Keratinocyte (primary cell): ENCODE measurements around the gene SLU7. TPM values are rescaled to one million over a fixed set of nuclear protein-coding genes. Genes with fewer than 3 reads are reported as not detected.

Experiments used
- DNase-seq: peaks from one replicate; pipeline ENCODE4 v3.0.0-alpha.2; 2011; ENCODE audit warnings: low read depth, missing footprints, low spot score
- FAIRE-seq: peaks from 2 replicates; lab custom pipeline; 2011; peaks lifted over from hg19 to GRCh38; lab: Jason Lieb, UNC
- H2AFZ ChIP-seq: 2 replicates; pipeline ENCODE4 v1.6.0; 2012; ENCODE audit warnings: low read length, control low read depth, inconsistent platforms; ENCODE audit not compliant: control insufficient read depth
- H3K27ac ChIP-seq: 2 replicates; pipeline ENCODE4 v1.5.1; 2011; ENCODE audit warnings: low read length; ENCODE audit not compliant: control insufficient read depth, insufficient read depth
- H3K27me3 ChIP-seq: 3 replicates; pipeline ENCODE4 v1.6.0; 2011; ENCODE audit warnings: low read length; ENCODE audit not compliant: control insufficient read depth, insufficient read depth; ENCODE audit errors: extremely low read depth
- H3K36me3 ChIP-seq, 2 experiments: 2 replicates in 1 of 2; 3 replicates in 1 of 2; pipeline ENCODE4 v1.5.1; 2011; ENCODE audit warnings: low read length in 2 of 2, mild to moderate bottlenecking in 1 of 2; ENCODE audit not compliant: control insufficient read depth in 2 of 2, insufficient read depth in 2 of 2; ENCODE audit errors: extremely low read depth in 1 of 2
- H3K4me1 ChIP-seq: 3 replicates; pipeline ENCODE4 v1.5.1; 2011; ENCODE audit warnings: low read length; ENCODE audit not compliant: control insufficient read depth, insufficient read depth; ENCODE audit errors: extremely low read depth
- H3K4me2 ChIP-seq: 3 replicates; pipeline ENCODE4 v1.6.0; 2011; ENCODE audit warnings: low read depth, low read length; ENCODE audit not compliant: control insufficient read depth, insufficient read depth; ENCODE audit errors: extremely low read depth
- H3K4me3 ChIP-seq, 3 experiments: fragments of 200-600 bp in 1 of 3; sonication (generic) in 1 of 3; 2 replicates in 2 of 3; 3 replicates in 1 of 3; pipeline ENCODE4 v1.5.1; 2011 to 2016; ENCODE audit warnings: low read length in 3 of 3, mild to moderate bottlenecking in 3 of 3, control low read depth in 2 of 3, inconsistent platforms in 1 of 3, low read depth in 1 of 3, mixed read lengths in 1 of 3, mixed run types in 1 of 3, moderate library complexity in 1 of 3; ENCODE audit not compliant: control insufficient read depth in 2 of 3, insufficient read depth in 2 of 3; ENCODE audit errors: extremely low read depth in 1 of 3
- H3K79me2 ChIP-seq: 2 replicates; pipeline ENCODE4 v1.6.0; 2012; ENCODE audit warnings: low read length; ENCODE audit not compliant: control insufficient read depth, insufficient read depth
- H3K9ac ChIP-seq: 3 replicates; pipeline ENCODE4 v1.6.0; 2011; ENCODE audit warnings: low read length; ENCODE audit not compliant: control insufficient read depth, insufficient read depth; ENCODE audit errors: extremely low read depth
- H3K9me1 ChIP-seq: 3 replicates; pipeline ENCODE4 v1.6.0; 2011; ENCODE audit warnings: low read length; ENCODE audit not compliant: control insufficient read depth, insufficient read depth; ENCODE audit errors: extremely low read depth
- H3K9me3 ChIP-seq: 2 replicates; pipeline ENCODE4 v1.5.1; 2012; ENCODE audit warnings: low read depth, low read length; ENCODE audit not compliant: control insufficient read depth
- H4K20me1 ChIP-seq: 3 replicates; pipeline ENCODE4 v1.6.0; 2011; ENCODE audit warnings: low read length; ENCODE audit not compliant: control insufficient read depth, insufficient read depth; ENCODE audit errors: extremely low read depth
- CTCF ChIP-seq, 3 experiments: IDR thresholded peaks in 1 of 3; conservative IDR thresholded peaks in 1 of 3; optimal IDR thresholded peaks in 1 of 3; 2 replicates in 2 of 3; 3 replicates in 1 of 3; pipeline versions ENCODE3 to v1.5.1; 2011; ENCODE audit warnings: low read length in 3 of 3, mild to moderate bottlenecking in 3 of 3, moderate library complexity in 2 of 3, control low read depth in 1 of 3, inconsistent platforms in 1 of 3; ENCODE audit not compliant: insufficient read depth in 2 of 3; ENCODE audit errors: extremely low read depth in 1 of 3
- EZH2 ChIP-seq: IDR thresholded peaks from one replicate; pipeline ENCODE4 v1.6.1; 2012; ENCODE audit warnings: inconsistent platforms, mild to moderate bottlenecking, low read length, moderate library complexity
- dilution Hi-C: fragments of 300-500 bp; cut with MboI; formaldehyde crosslinking; loops from one replicate; pipeline ENCODE4 v1.7.0; 2020; ENCODE audit warnings: low sequenced_read_pairs; ENCODE audit not compliant: extremely low pct_ligation_motif_present
- polyA plus RNA-seq, 5 experiments: library from polyadenylated mRNA; depleted of rRNA in 3 of 5; stranded (reverse) in 3 of 5; stranded (forward) in 1 of 5; unstranded in 1 of 5; fragments of >200 nt; gene quantifications; 1 replicate in 1 of 5; 2 replicates in 3 of 5; 3 replicates in 1 of 5; pipeline versions ENCODE4 v1.2.1 to v1.2.3, GENCODE V29; 2011 to 2012; ENCODE audit warnings: missing spikeins in 2 of 5, low read depth in 1 of 5, low replicate concordance in 1 of 5

The SLU7 gene
- polyA plus RNA-seq, 1 donor (not counting 4 experiments of a cell fraction or from before 2014, with no cell fraction given): 29.7 TPM

- FAIRE-seq (no peak), DNase-seq (no peak)
- Histone ChIP-seq H3K27me3 (no peaks in the 10 kb centered on the region), H3K9ac (no peak overlapping the region), H2AFZ (peak overlapping the region; percentile 91), H4K20me1 (no peaks in the 10 kb centered on the region), H3K27ac (peak overlapping the region; percentile 18), H3K79me2 (peaks cover 56% of the 10 kb centered on the region), H3K36me3 (peaks cover 2 to 16% of the 10 kb centered on the region in 2 experiments), H3K4me1 (peaks cover 42% of the 10 kb centered on the region), H3K9me1 (no peaks in the 10 kb centered on the region), H3K4me2 (no peak overlapping the region), H3K4me3 (no peak overlapping the region), H3K9me3 (no peaks in the 10 kb centered on the region)
- dilution Hi-C loops: no loop called here
- TF ChIP-seq EZH2 (no peak), CTCF (optimal IDR thresholded peaks at IDR 0.05 in 1 of 3, IDR thresholded peaks at IDR 0.05 in 1 of 3, conservative IDR thresholded peaks at IDR 0.05 in 1 of 3; ENCODE audit: extremely low read depth in 1 of 3, insufficient read depth in 2 of 3, low read length in 3 of 3) (no peak)
Measured at GRCh38 chr5:160420331-160420610, 1.4 kb upstream of the SLU7 start.

- Histone ChIP-seq H2AFZ (peak overlapping the region; percentile 91), H3K36me3 (peaks cover 0 to 11% of the 10 kb centered on the region in 2 experiments), H3K79me2 (peaks cover 51% of the 10 kb centered on the region), H3K4me1 (peaks cover 40% of the 10 kb centered on the region), H3K4me2 (peak overlapping the region; percentile 90), H3K27ac (peak overlapping the region; percentile 97), H3K27me3 (no peaks in the 10 kb centered on the region), H4K20me1 (no peaks in the 10 kb centered on the region), H3K4me3 (peak overlapping the region; percentile 98 to 99 (median 99)), H3K9me1 (no peaks in the 10 kb centered on the region), H3K9ac (peak overlapping the region; percentile 98), H3K9me3 (no peaks in the 10 kb centered on the region)
- TF ChIP-seq CTCF (optimal IDR thresholded peaks at IDR 0.05 in 1 of 3, IDR thresholded peaks at IDR 0.05 in 1 of 3, conservative IDR thresholded peaks at IDR 0.05 in 1 of 3; ENCODE audit: extremely low read depth in 1 of 3, insufficient read depth in 2 of 3, low read length in 3 of 3) (no peak), EZH2 (no peak)
- DNase-seq (no peak), FAIRE-seq (no peak)
- dilution Hi-C loops: no loop called here
Measured at GRCh38 chr5:160419458-160420330, 813 bp upstream of the SLU7 start.
